Stimulated activated CD4-positive, alpha-beta T cell treated with anti-CD3 and anti-CD28 coated beads, Interleukin-15, amount 100 ng/mL, for 48 hours (primary cell): Measurements from ENCODE around the gene MYRF.

Experiments
- DNase-seq, 2 donors: peaks; one replicate each; pipeline ENCODE4 v3.0.0-alpha.2; 2020; ENCODE audit warnings: low read depth in 2 of 2

The MYRF gene

DNA sequence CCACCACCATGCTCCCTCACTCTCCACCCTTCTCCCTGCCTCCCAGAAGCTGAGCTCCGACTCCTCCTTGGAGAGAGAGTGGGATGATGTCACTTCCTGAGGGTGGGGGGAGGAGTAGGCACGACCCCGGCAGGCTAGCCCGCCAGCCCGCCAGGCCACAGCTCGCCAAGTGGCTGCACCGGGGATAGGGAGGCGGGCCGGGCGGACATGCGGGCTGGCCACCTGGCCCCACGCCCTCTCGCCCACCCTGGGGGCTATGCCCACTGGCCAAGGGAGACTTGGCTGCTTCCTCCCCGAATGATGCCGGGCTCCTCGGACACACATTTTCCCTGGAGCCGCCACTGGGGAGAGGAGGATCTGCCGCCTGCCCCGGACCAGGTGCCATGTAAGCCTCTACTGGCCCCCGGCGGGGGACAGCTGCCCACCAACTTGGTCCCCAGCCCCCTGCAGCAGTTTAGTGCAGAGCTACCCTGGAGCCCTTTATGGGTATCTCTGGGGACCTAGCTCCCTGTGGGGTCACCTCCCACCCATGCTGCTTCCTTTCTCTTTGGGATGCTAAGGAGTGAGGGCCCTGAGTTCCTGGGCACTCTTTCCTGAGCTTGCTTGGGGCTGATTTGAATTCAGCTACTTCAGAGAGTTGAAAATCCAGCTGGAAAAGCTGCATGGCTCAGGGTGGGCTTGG, 33.7 kb upstream of the MYRF start:
- DNase-seq, result no peak

DNA sequence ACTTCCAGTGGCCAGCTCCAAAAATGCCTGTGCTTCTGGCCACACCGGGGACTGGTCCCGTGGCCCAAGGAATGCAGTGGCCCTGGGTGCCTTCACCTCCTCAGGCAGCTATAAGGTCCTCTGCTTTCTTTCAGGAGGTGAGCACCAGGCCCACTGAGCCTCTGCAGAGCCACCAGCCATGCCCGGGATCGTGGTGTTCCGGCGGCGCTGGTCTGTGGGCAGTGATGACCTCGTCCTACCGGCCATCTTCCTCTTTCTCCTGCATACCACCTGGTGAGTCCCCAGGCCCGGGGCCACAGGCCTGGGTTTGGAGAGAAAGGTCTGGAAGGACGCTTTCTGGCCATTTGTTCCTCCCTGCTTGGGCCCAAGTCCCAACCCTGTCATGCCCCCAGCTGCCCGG, 32.5 kb upstream of the MYRF start:
- no peak for DNase-seq

DNA sequence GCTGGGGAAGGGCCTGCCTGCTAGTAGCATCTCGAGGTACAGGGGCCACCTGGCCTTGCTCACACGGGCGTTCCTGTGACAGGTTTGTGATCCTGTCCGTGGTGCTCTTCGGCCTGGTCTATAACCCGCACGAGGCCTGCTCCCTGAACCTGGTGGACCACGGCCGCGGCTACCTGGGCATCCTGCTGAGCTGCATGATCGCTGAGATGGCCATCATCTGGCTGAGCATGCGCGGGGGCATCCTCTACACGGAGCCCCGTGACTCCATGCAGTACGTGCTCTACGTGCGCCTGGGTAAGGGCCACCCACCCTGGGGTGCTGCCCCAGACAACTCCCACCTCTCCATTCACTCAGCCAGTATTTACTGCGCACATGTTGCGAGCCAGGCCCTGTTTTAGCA, 31.8 kb upstream of the MYRF start:
- DNase-seq, result no peak

- no peak for DNase-seq
Observed at GRCh38 chr11:61724437-61724836, 28.0 kb upstream of the MYRF start.

- no peak for DNase-seq
Observed at GRCh38 chr11:61725781-61726231, 26.6 kb upstream of the MYRF start.

DNA sequence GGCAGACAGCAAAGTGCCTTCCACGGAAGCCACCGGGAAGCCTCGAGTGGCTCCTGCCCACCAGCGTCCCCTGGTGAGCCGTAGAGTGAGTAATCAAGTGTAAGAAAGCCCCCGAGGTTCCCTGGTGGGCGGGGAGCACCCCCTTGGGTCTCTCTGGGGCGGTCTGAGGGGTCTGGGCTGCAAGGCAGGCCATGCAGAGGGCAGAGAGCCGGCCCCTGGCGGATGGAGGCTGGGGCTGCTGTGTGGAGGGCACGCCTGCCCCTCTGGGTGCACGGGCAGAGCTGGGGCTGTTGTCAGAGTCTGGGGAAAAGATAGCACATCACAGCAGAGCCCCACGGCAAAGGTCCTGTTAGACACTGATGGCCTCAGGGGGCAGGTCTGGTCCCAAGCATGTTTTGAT, 25.7 kb upstream of the MYRF start:
- no peak for DNase-seq

DNA sequence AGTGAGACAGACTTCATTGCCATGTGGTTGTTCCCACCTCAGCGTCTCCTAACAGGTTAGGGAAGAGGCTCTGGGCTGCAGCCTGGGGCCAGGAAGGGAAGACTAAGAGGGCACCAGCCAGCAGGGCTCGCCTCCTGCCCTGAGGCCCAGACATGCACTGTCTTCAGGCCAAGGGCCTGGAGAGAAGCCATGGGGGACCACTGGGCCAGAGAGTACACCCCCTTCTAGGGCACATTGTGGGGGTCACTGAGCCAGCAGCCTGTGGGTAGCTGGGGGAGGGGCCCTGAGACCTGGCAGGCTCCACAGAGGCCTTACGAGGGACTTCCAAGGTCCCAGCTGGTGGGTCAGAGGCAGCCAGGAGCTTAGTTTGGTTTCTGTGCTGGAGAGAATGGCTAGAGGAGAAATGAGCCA, 25.0 kb upstream of the MYRF start:
- DNase-seq, result no peak

DNA sequence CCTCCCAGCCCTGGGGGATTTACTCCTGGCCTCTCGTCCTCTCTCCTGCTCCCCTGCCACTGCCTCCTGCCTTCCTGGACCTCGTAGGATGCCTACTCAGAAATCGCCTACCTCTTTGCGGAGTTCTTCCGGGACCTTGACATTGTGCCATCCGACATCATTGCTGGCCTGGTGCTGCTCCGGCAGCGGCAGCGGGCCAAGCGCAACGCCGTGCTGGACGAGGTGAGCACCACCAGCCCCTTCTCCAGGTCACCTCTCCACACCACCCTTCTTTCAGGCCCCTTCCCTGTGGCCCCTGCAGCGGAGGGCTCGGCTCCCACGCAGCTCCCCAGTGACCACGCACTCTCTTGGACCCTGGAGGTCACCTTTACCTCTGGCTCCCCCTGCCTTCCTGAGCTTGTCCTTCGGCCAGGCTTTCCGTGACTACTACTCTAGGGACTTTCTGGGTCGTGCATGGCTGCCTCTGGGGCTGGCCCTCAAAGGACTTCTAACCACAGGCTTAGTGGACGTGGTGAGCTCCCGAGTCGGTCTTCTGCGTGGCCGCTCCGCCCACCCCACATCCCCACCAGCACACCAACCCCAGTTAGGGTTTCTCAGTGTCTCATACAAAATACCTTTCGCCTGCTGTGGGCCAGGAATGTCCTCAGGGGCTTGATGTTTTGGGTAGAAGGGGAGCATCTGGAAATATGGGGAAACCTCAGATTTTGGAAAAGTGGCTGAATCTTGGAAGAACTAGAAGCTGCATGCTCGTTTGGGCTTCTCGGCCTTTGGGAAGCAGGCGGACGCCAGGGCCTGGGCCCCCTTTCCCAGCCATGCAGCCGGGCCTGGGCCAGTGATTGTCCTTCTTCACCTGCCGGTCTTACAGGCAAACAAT, 24.1 kb upstream of the MYRF start:
- no peak for DNase-seq

GRCh38 chr11:61728940-61729219, 23.6 kb upstream of the MYRF start:
- DNase-seq, result no peak

- DNase-seq, result no peak
Observed at GRCh38 chr11:61730240-61730994, 22.0 kb upstream of the MYRF start.

- DNase-seq, result no peak
Observed at GRCh38 chr11:61731211-61731951, 21.1 kb upstream of the MYRF start.

GRCh38 chr11:61731952-61732675, 20.3 kb upstream of the MYRF start:
- DNase-seq, result no peak

DNA sequence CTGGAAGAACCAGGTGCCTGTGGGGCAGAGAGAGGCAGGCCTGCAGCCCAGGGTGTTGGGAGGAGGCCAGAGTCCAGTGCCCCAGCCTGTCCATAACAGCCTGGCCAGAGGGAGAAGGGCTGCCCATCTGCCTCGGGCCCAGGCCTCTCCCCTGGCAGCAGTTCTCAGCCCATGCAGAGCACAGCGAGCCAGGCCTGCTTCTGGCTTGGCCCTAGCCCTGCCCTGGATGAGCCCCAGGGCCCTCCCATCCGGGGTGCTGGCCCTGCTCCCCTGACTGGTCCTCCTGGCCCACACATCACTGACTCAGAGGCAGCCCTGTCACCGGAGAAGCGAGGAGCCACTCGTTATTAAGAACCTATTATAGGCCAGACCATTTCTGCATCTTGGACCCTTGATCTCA, 19.7 kb upstream of the MYRF start:
- DNase-seq, result no peak

- peak; percentile 71 to 73 for DNase-seq
Observed at GRCh38 chr11:61733120-61733978, 19.1 kb upstream of the MYRF start.

DNA sequence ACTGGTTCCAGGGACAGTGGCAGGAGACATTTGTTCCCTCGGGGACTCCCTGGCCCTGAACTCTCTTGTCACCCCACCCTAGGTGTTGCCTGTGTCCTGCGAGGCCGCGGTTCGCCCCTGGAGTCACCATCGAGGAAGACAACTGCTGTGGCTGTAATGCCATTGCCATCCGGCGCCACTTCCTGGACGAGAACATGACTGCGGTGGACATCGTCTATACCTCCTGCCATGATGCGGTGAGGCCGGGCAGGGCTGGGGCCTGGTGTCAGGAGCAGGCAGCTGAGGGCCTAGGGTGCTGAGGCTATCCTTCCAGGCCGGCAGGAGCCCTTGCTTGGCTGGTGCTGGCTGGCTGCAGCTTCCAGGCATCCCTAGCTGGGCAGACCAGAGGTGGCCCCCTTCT, 17.7 kb upstream of the MYRF start:
- DNase-seq, result no peak

GRCh38 chr11:61735391-61735790, 17.0 kb upstream of the MYRF start:
- no peak for DNase-seq

- no peak for DNase-seq
Observed at GRCh38 chr11:61736310-61736709, 16.1 kb upstream of the MYRF start.

GRCh38 chr11:61737131-61737530, 15.3 kb upstream of the MYRF start:
- no peak for DNase-seq

GRCh38 chr11:61737636-61738386, 14.6 kb upstream of the MYRF start:
- no peak for DNase-seq

GRCh38 chr11:61738776-61739175, 13.7 kb upstream of the MYRF start:
- DNase-seq, result no peak
